B cell (primary cell): ENCODE results near the gene PPP1R12C. TPM values are rescaled to one million over a fixed set of nuclear protein-coding genes. Genes with fewer than 3 reads are reported as not detected.

Source experiments
- ATAC-seq: fragments of 200-7000 bp; cut with Tn5 transposase; one replicate; pipeline ENCODE4 v1.10.0; 2021; ENCODE audit warnings: low read depth, mild to moderate bottlenecking, moderate number of reproducible peaks, moderate library complexity
- CTCF ChIA-PET: fragments of 350-600 bp; sonication (Branson Sonifier 250); formaldehyde crosslinking; loops from one replicate; lab custom pipeline; 2021; ENCODE audit warnings: antibody characterized with exemption, inconsistent platforms; lab: Charles Lee
- POLR2A ChIA-PET: fragments of 350-600 bp; sonication (Branson Sonifier 250); formaldehyde crosslinking; loops from one replicate; lab custom pipeline; 2021; ENCODE audit warnings: antibody characterized with exemption; lab: Charles Lee
- DNase-seq: peaks from one replicate; pipeline ENCODE4 v3.0.0; 2013
- H2AFZ ChIP-seq: 2 replicates; pipeline ENCODE4 v1.6.1; 2012; ENCODE audit warnings: mild to moderate bottlenecking, low read depth, low read length; ENCODE audit not compliant: insufficient read depth, poor library complexity, severe bottlenecking
- H3K27ac ChIP-seq, 2 donors: 1 replicate in 1 of 2; 2 replicates in 1 of 2; pipeline ENCODE4 v1.5.1; 2012 to 2013; ENCODE audit warnings: low read length in 2 of 2, mild to moderate bottlenecking in 2 of 2, moderate library complexity in 1 of 2
- H3K27me3 ChIP-seq, 4 experiments: fragments of 200-600 bp in 1 of 4; sonication (generic) in 1 of 4; replicated peaks in 1 of 4; 1 replicate in 2 of 4; 2 replicates in 2 of 4; pipeline versions ENCODE4 v1.6.1 to v1.7.0; 2013 to 2016; ENCODE audit warnings: low read length in 3 of 4, mild to moderate bottlenecking in 2 of 4, mixed read lengths in 1 of 4, moderate library complexity in 1 of 4; ENCODE audit not compliant: insufficient read depth in 4 of 4, control insufficient read depth in 3 of 4; ENCODE audit errors: control extremely low read depth in 1 of 4
- H3K36me3 ChIP-seq, 2 experiments: replicated peaks in 1 of 2; 1 replicate in 1 of 2; 2 replicates in 1 of 2; pipeline versions ENCODE4 v1.6.1 to v1.7.1; 2013; ENCODE audit warnings: low read length in 1 of 2; ENCODE audit not compliant: insufficient read depth in 2 of 2, control insufficient read depth in 1 of 2; ENCODE audit errors: control extremely low read depth in 1 of 2, extremely low read depth in 1 of 2
- H3K4me1 ChIP-seq, 2 donors: fragments of 200-600 bp in 1 of 2; sonication (generic) in 1 of 2; 1 replicate in 1 of 2; 2 replicates in 1 of 2; pipeline versions ENCODE4 v1.5.1 to v1.6.1; 2013 to 2017; ENCODE audit warnings: low read length in 2 of 2; ENCODE audit not compliant: control insufficient read depth in 2 of 2, insufficient read depth in 2 of 2
- H3K4me2 ChIP-seq: replicated peaks from 2 replicates; pipeline ENCODE3; 2012; ENCODE audit warnings: mild to moderate bottlenecking, low read depth, low read length; ENCODE audit not compliant: poor library complexity, severe bottlenecking
- H3K4me3 ChIP-seq, 5 experiments: fragments of 200-600 bp in 1 of 5; sonication (generic) in 1 of 5; 1 replicate in 3 of 5; 2 replicates in 2 of 5; pipeline versions ENCODE4 v1.5.1 to v1.7.0; 2011 to 2016; ENCODE audit warnings: low read length in 4 of 5, mild to moderate bottlenecking in 4 of 5, low read depth in 2 of 5, control low read depth in 1 of 5, moderate library complexity in 1 of 5; ENCODE audit not compliant: insufficient read depth in 1 of 5; ENCODE audit errors: control extremely low read depth in 1 of 5, extremely low read depth in 1 of 5
- H3K79me2 ChIP-seq: fragments of 200-600 bp; sonication (generic); one replicate; pipeline ENCODE4 v1.6.0; 2016; ENCODE audit warnings: low read length; ENCODE audit not compliant: control insufficient read depth, insufficient read depth
- H3K9ac ChIP-seq: fragments of 200-600 bp; sonication (generic); 2 replicates; pipeline ENCODE4 v1.6.1; 2017; ENCODE audit warnings: mild to moderate bottlenecking, low read length, moderate library complexity
- H3K9me3 ChIP-seq, 3 donors: one replicate each; pipeline versions ENCODE4 v1.6.1 to v1.7.1; 2013; ENCODE audit warnings: low read length in 2 of 3; ENCODE audit not compliant: control insufficient read depth in 2 of 3, insufficient read depth in 1 of 3; ENCODE audit errors: control extremely low read depth in 1 of 3
- H4K20me1 ChIP-seq: 2 replicates; pipeline ENCODE4 v1.6.0; 2012; ENCODE audit warnings: mild to moderate bottlenecking, low read length; ENCODE audit not compliant: insufficient read depth, control insufficient read depth, poor library complexity, severe bottlenecking
- H3K27ac Mint-ChIP-seq: one replicate; pipeline ENCODE4 v1.8.0; 2021; ENCODE audit warnings: mixed read lengths
- H3K27me3 Mint-ChIP-seq: one replicate; pipeline ENCODE4 v1.8.0; 2021; ENCODE audit warnings: mixed read lengths
- H3K4me1 Mint-ChIP-seq: one replicate; pipeline ENCODE4 v1.8.0; 2021; ENCODE audit warnings: mixed read lengths
- H3K4me3 Mint-ChIP-seq: one replicate; pipeline ENCODE4 v1.8.0; 2021; ENCODE audit warnings: mixed read lengths
- H3K9me3 Mint-ChIP-seq: one replicate; pipeline ENCODE4 v1.8.0; 2022; ENCODE audit warnings: mixed read lengths; ENCODE audit not compliant: insufficient read depth
- EZH2 ChIP-seq: IDR thresholded peaks from 2 replicates; pipeline ENCODE4 v1.6.1; 2012; ENCODE audit warnings: borderline replicate concordance, low read depth, mild to moderate bottlenecking, moderate library complexity, low read length; ENCODE audit not compliant: insufficient read depth, poor library complexity, severe bottlenecking
- WGBS: methylation state at CpG from one replicate; pipeline ENCODE4 v1.1.5; 2013; ENCODE audit warnings: missing lambda C conversion rate; ENCODE audit not compliant: insufficient coverage; 5-methylcytosine and 5-hydroxymethylcytosine counted together
- intact Hi-C: fragments of 100-400 bp; cut with micrococcal nuclease; formaldehyde crosslinking; loops from one replicate; pipeline ENCODE4 v1.10.0; 2022
- polyA plus RNA-seq: library from polyadenylated mRNA; depleted of rRNA; stranded (reverse); fragments of >200 nt; gene quantifications from 2 replicates; pipeline ENCODE4 v1.2.3, GENCODE V29; 2012
- total RNA-seq, 2 donors: library from RNA; stranded (reverse); fragments of 120-200 nt in 1 of 2; gene quantifications; 1 replicate in 1 of 2; 2 replicates in 1 of 2; pipeline versions ENCODE4 v1.2.3 to v1.2.4, GENCODE V29; 2013 to 2022
- TF ChIP-seq, protein P1 (sequence below): fragments of 200-600 bp; IDR thresholded peaks from one replicate; pipeline ENCODE4 v1.8.0; 2022; ENCODE audit warnings: antibody characterized with exemption, mild to moderate bottlenecking

PPP1R12C gene
- total and polyA plus RNA-seq, 2 donors (not counting 1 experiment from before 2014, with no cell fraction given): 145 to 179 TPM

GRCh38 chr19:55087542-55087901 lies 29.9 kb downstream of the PPP1R12C start:
- Histone ChIP-seq H3K9me3 (peaks cover 0 to 32% (median 0%) of the 10 kb centered on the region in 3 donors), H3K79me2 (no peaks in the 10 kb centered on the region), H2AFZ (no peak overlapping the region), H3K9ac (peak overlapping the region; percentile 39), H4K20me1 (peaks cover 29% of the 10 kb centered on the region), H3K36me3 (peaks cover 0 to 7% of the 10 kb centered on the region in 2 experiments), H3K4me3 (peak overlapping the region in 4 of 5 experiments; percentile 10 to 42 (median 23)), H3K27ac (no peak overlapping the region), H3K27me3 (peaks cover 0 to 57% (median 19%) of the 10 kb centered on the region in 4 experiments), H3K4me1 (peaks cover 20 to 26% of the 10 kb centered on the region in 2 donors), H3K4me2 (peak overlapping the region; percentile 87)
- ChIA-PET POLR2A (interaction anchor here (0.7 kb wide), 1 partner anchor 30 kb away, joined by 3 read pairs; the partner anchor contains the start of gene PPP1R12C), CTCF (interaction anchor here (0.6 to 2.3 kb wide), 9 partner anchors 8 to 804 kb away, joined by 3 to 14 read pairs (median 3); partner anchors contain the start of gene RDH13)
- WGBS: 56% methylated on average over 9 of the region's 17 CpGs
- H3K4me1 Mint-ChIP-seq: peaks cover 34% of the 10 kb centered on the region
- intact Hi-C loops: no loop called here
- H3K9me3 Mint-ChIP-seq: peaks cover 1% of the 10 kb centered on the region
- no peak for DNase-seq
- no peak for TF ChIP-seq EZH2
- TF ChIP-seq, protein P1, sequence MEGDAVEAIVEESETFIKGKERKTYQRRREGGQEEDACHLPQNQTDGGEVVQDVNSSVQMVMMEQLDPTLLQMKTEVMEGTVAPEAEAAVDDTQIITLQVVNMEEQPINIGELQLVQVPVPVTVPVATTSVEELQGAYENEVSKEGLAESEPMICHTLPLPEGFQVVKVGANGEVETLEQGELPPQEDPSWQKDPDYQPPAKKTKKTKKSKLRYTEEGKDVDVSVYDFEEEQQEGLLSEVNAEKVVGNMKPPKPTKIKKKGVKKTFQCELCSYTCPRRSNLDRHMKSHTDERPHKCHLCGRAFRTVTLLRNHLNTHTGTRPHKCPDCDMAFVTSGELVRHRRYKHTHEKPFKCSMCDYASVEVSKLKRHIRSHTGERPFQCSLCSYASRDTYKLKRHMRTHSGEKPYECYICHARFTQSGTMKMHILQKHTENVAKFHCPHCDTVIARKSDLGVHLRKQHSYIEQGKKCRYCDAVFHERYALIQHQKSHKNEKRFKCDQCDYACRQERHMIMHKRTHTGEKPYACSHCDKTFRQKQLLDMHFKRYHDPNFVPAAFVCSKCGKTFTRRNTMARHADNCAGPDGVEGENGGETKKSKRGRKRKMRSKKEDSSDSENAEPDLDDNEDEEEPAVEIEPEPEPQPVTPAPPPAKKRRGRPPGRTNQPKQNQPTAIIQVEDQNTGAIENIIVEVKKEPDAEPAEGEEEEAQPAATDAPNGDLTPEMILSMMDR: no peak
- no peak for ATAC-seq
- H3K4me3 Mint-ChIP-seq: peak overlapping the region; percentile 77
- peak overlapping the region; percentile 46 for H3K27ac Mint-ChIP-seq
- peaks cover 47% of the 10 kb centered on the region for H3K27me3 Mint-ChIP-seq
